GM12875 (cell line): ENCODE data around the gene MYOF.

Experiments
- H3K4me3 ChIP-seq: one replicate; pipeline ENCODE4 v1.5.1; 2011; ENCODE audit warnings: low read depth, low read length, control low read depth
- TF ChIP-seq, protein P1 (sequence below): IDR thresholded peaks from 2 replicates; pipeline ENCODE4 v1.5.1; 2011; ENCODE audit warnings: low read depth, mild to moderate bottlenecking, control low read depth, inconsistent platforms, low read length, moderate library complexity, borderline replicate concordance; ENCODE audit not compliant: insufficient read depth

MYOF gene

GRCh38 chr10:93272884-93273675 lies 209.1 kb downstream of the MYOF start:
- no peak overlapping the region for H3K4me3 ChIP-seq
- TF ChIP-seq, protein P1, sequence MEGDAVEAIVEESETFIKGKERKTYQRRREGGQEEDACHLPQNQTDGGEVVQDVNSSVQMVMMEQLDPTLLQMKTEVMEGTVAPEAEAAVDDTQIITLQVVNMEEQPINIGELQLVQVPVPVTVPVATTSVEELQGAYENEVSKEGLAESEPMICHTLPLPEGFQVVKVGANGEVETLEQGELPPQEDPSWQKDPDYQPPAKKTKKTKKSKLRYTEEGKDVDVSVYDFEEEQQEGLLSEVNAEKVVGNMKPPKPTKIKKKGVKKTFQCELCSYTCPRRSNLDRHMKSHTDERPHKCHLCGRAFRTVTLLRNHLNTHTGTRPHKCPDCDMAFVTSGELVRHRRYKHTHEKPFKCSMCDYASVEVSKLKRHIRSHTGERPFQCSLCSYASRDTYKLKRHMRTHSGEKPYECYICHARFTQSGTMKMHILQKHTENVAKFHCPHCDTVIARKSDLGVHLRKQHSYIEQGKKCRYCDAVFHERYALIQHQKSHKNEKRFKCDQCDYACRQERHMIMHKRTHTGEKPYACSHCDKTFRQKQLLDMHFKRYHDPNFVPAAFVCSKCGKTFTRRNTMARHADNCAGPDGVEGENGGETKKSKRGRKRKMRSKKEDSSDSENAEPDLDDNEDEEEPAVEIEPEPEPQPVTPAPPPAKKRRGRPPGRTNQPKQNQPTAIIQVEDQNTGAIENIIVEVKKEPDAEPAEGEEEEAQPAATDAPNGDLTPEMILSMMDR: no peak

GRCh38 chr10:93271347-93271746 lies 210.8 kb downstream of the MYOF start:
- no peak overlapping the region for H3K4me3 ChIP-seq
- TF ChIP-seq, protein P1: no peak

DNA sequence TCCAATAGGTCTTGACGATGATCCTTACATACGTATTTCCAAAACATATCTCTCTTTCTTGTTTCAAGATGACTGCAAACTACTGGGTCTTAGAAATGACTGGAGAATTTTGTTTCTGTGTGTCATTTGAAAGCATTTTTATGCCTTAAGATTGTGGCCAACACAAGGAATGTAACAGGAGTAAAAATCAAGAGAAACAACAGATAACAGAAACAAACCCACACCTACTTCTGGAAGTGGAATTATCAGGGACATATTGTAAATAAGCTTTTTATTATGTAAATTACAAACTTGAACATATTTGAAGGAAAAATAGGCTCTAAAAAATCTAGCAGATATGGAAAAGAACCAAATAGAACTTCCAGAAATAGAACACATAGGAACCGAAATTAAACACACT lies 212.9 kb downstream of the MYOF start:
- no peak overlapping the region for H3K4me3 ChIP-seq
- TF ChIP-seq, protein P1: no peak

DNA sequence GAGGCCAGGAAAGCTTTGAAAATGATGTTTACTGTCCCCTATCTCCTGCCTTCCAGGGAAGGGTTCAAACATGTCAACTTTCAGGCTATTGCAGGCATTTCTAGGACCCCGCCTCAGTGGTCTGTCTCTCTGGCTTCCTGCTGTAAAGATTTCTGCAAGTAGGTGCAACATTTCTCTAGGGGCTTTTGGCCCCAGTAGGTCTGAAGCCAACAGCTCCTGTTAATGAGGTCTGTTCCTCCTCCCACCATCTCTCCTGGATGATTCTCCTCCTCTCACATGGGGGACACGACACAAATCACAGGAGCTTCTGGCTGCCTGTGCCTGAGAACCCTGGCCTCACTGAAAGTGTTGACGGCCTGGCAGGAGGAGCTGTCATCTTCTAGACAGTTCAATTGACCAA lies 214.1 kb downstream of the MYOF start:
- no peak overlapping the region for H3K4me3 ChIP-seq
- TF ChIP-seq, protein P1: no peak

- TF ChIP-seq, protein P1: no peak
Measured at GRCh38 chr10:93267521-93267920, 214.6 kb downstream of the MYOF start.

GRCh38 chr10:93266858-93267257 lies 215.3 kb downstream of the MYOF start:
- TF ChIP-seq, protein P1: no peak
- H3K4me3 ChIP-seq: no peak overlapping the region

More at GRCh38 chr10:93267521-93267920, 214.6 kb downstream of the MYOF start:
- H3K4me3 ChIP-seq: no peak overlapping the region

GRCh38 chr10:93261961-93262610 lies 220.0 kb downstream of the MYOF start:
- no peak overlapping the region for H3K4me3 ChIP-seq
- TF ChIP-seq, protein P1: no peak
